ENCODE results near the gene IL36RN.
A peak's percentile ranks its signal among the peaks of the same experiment; 100 is the strongest.

Gene IL36RN

DNA sequence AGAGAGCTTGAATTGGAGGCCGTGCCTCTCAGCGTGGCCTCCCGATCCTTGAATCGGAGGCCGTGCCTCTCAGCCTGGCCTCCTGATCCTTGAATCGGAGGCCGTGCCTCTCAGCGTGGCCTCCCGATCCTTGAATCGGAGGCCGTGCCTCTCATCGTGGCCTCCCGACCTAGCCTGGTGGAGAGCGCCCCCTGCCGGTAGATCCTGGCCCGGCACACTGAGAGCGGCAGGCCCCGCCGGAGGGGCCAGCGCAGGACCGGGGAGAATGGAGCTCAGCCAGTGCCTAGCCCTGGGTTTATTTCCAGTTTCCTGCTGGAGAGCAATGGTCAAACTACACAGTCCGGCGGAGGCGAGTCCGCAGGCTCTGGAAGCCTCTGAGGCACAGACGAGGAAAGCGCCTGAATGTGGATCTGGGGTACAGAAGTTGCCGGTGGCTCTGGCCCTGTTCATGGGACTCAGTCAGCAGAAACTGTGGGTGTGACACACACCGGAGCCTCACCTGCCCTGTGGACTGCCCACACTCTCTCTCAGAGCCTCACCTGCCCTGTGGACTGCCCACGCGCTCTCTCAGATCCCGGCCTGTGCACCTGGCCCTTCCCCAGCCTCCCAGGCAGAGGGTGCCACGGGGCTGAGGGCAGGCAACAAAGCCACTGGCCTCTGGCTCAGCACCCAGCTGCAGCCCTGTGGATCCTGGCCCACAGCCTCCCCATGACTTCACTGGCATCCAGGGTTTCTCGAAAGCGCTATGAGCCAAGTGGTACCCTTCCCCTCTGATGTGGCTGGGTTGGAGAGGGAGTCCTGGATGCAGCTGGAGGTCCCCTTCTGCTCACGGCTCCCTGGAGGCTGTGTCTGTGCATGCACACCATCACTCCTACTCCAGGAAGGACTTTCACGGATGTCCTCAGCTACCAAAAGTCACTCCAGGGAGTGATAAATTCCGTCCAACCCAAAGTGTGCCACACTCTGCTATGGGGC is 7.8 kb upstream of the IL36RN start:
- peak; percentile 9 for DNase-seq

DNA sequence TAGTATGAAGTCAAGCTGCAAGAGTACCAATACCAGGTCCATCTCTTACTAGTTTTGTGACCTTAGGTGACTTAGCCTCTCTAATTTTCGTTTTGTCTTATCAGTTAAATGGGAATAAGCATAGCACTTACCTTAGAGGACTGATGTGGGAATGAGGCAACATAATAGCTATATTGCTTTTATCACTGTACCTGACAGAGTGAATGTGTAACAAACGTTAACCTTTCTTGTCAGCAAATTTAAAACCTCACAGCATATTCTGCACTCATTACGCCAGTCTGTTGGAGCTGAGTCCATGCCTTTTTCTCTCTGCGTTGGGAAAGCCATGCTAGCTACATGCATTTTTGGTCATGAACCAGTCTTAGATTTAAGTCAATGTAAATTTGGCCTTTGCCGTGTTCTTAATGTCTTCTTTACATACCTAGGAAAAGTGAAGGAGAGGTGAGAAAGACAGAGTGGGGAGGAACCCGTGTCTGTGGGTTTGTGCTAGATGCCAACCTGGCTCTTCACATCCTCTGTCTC is 6.5 kb upstream of the IL36RN start, which contains the start of gene IL36B:
IL36B (minus strand) TSS at position 472 of the 522 bp plus-strand sequence.
- DNase-seq = no peak

- no peak for DNase-seq
Measured at GRCh38 chr2:113053666-113054065, 5.3 kb upstream of the IL36RN start.

- no peak for DNase-seq
Measured at GRCh38 chr2:113054066-113054465, 4.9 kb upstream of the IL36RN start.

- no peak for DNase-seq
Measured at GRCh38 chr2:113056521-113056920, 2.5 kb upstream of the IL36RN start.

- DNase-seq = no peak
Measured at GRCh38 chr2:113057117-113057516, 1.9 kb upstream of the IL36RN start.

DNA sequence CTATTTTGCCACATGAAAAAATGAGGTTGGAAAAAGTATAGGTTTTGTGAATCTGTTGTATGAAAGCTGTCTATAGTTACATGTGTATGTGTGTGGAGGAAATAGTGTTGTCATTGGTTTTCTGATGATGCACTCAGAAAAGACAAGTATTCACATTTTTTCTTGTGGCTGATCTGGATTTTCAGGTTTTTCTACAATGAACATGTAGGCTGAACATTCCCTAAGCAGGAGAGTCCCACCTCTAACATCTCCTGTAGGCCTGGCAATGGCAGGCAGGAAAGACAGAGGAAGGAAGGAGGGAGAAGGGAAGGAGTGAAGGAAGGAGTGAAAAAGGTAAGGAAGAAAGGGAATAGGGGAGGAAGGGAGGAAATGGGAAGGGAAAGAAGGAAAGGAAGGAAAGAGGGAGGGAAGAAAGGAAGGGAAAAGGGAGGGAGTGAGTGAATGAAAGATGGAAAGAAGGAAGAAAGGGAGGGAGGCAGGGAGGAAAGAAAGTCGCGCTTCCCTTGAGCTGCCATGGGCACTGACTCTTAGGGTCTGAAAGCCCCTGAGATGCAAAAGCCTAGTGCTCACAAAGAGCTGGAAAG is 495 bp upstream of the IL36RN start:
- no peak for DNase-seq

DNA sequence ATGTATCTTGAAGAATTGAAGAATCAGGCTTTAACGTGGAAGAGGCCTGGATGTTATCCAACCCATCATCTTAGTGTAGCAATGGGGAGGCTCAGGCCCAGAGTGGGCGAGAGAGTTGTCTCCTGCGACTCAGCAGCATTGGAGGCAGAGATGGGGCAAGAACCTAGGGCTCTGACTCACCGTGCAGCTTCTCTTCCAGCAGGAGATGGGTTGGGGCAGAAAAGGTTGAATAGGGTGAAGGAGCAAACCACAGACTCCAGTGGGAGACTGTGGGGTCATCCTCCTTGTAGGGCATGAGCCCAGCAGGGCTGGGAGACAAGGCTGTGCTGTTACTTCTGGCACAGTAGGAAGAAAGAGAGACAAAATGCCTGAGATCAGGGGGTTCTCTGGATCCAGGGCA is 1.4 kb downstream of the IL36RN start:
- no peak for DNase-seq

DNA sequence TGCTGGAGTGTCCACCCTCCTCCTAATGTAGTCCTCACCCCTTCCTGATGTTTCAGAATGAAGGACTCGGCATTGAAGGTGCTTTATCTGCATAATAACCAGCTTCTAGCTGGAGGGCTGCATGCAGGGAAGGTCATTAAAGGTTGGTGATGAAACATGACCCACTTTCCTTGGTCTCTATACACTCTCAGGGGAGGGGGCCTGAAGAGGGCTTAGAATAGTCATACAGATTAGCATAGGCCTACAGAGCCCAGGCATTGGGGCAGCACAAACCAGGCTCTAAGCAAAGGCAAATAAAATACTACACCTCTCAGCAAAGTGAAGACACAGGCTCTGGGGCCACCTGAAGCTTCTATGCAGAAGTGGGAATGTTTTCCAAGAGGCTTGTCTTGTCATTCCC is 1.8 kb downstream of the IL36RN start:
- no peak for DNase-seq

DNA sequence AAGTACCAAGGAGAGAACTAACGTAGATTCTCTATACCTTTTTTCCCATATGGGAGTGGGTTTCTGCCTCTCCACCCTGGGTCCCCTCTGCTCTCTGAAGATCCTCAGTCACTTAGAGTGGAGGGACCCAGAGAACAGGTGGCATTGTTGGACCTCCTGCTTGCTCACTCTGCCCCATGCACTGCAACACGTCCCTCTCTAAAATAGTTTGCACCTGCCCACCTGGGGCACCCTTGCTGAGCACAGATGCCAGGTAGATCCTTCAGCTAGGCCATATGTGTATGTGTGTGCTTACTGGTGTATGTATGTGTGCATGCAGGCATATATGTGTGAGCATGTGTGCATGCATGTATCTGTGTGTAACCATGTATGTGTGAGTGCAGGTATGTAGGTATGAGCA is 2.2 kb downstream of the IL36RN start:
- DNase-seq = no peak

- no peak for DNase-seq
Measured at GRCh38 chr2:113061896-113062770, 3.1 kb downstream of the IL36RN start.

- DNase-seq = no peak
Measured at GRCh38 chr2:113064281-113064680, 5.3 kb downstream of the IL36RN start.

DNA sequence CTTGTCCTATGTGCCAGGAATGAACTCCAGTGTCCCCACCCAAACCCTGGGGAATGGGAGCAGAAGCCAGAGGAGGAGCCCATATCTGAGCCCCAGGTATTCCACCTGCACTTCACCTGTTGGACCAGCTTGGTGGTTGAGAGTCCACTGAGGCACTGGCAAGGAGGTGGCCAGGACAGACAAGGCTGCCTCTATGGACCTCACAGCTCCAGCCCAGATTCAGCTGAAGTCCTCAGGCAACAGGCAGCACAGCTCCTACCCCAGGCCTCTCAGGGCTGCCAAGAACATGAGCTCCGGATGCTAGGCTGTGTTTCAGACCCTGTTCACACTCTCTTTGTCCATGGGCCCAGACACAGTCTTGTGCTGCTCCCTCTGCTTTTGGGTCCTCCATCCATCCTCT is 5.9 kb downstream of the IL36RN start:
- DNase-seq = no peak

DNA sequence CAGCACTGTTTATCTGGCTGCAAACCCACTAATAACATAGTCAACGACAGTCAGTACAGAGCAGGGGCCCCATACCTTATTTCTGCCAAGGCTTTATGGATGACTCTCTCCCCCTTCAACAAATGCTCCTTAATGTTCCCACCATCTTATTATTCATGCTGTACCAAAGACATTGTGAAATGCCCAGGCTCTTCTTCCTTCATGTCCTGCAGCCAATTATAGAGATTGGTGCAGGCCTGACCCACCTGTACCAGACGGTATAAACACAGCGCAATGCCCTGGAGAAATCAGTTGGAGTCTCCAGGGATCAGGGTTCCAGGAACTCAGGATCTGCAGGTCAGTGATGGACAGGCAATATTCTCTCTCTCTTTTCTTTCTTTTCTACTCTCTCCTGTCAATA is 8.7 kb downstream of the IL36RN start, which contains the start of gene IL1F10:
IL1F10 (plus strand) TSS at position 290 of the 400 bp plus-strand sequence. CDS start 4,769 bp downstream, outside the sequence.
- DNase-seq = no peak

DNA sequence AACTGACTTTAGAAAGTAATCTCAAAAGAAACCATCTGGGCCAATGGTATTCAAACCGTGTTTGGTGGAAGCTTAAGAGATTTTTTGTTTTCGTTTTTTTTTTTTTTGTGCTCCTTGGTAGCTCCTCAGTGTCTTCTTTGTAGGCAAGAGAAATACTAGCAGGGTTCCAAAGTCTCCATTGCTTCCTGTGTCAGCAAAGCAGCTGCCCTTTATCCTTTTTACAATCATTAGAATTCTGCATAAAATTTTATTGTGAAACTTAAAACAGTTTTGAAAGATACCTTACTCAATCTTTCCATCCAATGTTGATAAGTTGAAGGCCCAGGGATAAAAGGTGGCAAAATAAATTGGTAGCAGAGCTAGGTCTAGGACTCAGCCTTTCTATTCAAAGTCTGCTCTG is 9.3 kb downstream of the IL36RN start:
- DNase-seq = no peak

DNA sequence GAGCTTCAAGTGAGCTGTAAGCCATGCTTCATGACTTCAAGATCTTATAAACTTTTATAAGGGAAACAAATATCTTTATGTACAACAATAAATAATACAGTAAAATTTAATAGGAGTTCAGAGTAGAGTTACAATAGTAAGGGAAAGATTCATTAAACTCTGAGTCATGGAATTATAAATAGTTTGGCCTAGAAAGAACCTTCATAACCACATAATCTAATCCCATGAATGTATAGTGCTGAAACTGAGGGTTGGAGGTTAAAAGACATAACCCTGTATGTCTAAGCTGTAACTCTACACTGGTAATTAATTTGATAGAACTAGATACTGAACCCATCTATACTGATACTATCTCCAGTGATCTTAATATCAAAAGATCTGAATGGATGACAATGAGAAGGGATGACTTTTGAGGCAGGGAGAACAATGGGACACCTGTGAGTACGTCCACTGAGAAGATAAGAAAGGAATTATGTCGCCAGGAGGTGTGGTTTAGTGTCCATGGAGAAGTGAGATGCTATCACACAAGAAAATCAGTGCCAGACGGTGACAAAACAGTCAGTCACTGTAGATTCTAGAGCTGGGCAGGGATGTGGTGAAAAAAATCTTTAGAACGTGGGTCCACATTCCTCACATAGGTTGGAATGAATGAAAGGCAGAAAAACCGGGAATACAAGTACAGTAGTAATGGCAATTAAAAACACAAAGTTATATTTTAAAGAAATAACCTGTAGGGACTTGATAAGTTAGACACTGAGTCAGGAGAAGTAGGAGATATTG is 9.9 kb downstream of the IL36RN start:
- no peak for DNase-seq

- no peak for DNase-seq
Measured at GRCh38 chr2:113069676-113070605, 10.9 kb downstream of the IL36RN start.

- DNase-seq = no peak
Measured at GRCh38 chr2:113070606-113070975, 11.6 kb downstream of the IL36RN start.

- DNase-seq = no peak
Measured at GRCh38 chr2:113072584-113072983, 13.6 kb downstream of the IL36RN start.

DNA sequence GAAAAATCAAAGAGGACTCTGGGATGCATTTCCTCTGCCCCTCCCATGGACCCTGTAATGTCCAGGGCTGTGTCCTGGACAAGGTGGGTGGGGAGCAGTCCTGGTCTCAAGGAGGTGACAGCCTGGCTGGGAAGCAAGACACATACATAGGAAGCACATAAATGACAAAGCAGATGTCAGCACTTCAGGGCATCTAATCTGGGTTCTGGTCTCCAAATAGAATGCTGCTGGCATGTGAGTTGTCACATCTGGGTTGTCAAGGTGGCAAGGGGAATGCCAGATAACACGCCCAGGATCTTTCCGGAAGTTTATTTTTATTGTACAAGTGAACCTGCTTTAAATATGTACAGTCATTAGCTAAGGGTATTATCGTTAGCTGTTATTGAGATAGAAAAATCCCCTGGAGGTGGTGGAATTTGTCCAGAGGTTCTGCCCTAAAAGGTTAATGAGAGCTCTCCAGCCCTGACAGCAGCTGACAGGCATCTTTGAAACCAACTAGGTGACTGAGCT is 14.4 kb downstream of the IL36RN start:
- DNase-seq = no peak

DNA sequence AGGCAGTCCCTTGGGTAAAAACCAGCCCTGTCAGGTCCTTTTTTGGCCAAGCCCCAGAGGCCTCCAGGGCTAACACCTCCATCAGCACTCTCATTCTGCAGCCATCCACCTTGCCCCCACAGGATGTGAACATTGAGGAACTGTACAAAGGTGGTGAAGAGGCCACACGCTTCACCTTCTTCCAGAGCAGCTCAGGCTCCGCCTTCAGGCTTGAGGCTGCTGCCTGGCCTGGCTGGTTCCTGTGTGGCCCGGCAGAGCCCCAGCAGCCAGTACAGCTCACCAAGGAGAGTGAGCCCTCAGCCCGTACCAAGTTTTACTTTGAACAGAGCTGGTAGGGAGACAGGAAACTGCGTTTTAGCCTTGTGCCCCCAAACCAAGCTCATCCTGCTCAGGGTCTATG is 16.0 kb downstream of the IL36RN start:
- DNase-seq = no peak
